ENCODE results near the gene NASP. TPM values are rescaled to one million over a fixed set of nuclear protein-coding genes. Genes with fewer than 3 reads are reported as not detected.

Gene NASP
- total RNA-seq, 1 donor from 2014 or later: 269 TPM

GRCh38 chr1:45570631-45571030 is 13.2 kb upstream of the NASP start:
- Mint-ChIP-seq H3K27me3 (no peaks in the 10 kb centered on the region), H3K36me3 (peaks cover 19% of the 10 kb centered on the region), H3K4me3 (no peak overlapping the region), H3K4me1 (ENCODE audit: unreplicated experiment) (peaks cover 5% of the 10 kb centered on the region), H3K9me3 (no peaks in the 10 kb centered on the region), H3K27ac (no peak overlapping the region)
- no peak for TF ChIP-seq CTCF (conservative IDR thresholded peaks at IDR 0.05)
- DNase-seq (ENCODE audit: extremely low spot score, unreplicated experiment): no peak

GRCh38 chr1:45573231-45573804 is 10.5 kb upstream of the NASP start:
- no peaks in the 10 kb centered on the region for H3K27me3 Mint-ChIP-seq
- H3K9me3 Mint-ChIP-seq: no peaks in the 10 kb centered on the region
- peaks cover 5% of the 10 kb centered on the region for H3K4me1 Mint-ChIP-seq (ENCODE audit: unreplicated experiment)
- H3K4me3 Mint-ChIP-seq: no peak overlapping the region
- TF ChIP-seq CTCF (conservative IDR thresholded peaks at IDR 0.05): no peak
- peaks cover 5% of the 10 kb centered on the region for H3K36me3 Mint-ChIP-seq
- no peak for DNase-seq (ENCODE audit: extremely low spot score, unreplicated experiment)
- no peak overlapping the region for H3K27ac Mint-ChIP-seq

GRCh38 chr1:45574105-45574626 is 9.7 kb upstream of the NASP start:
- Mint-ChIP-seq H3K4me3 (no peak overlapping the region), H3K9me3 (no peaks in the 10 kb centered on the region), H3K36me3 (peaks cover 5% of the 10 kb centered on the region), H3K4me1 (ENCODE audit: unreplicated experiment) (peaks cover 5% of the 10 kb centered on the region), H3K27me3 (no peaks in the 10 kb centered on the region), H3K27ac (no peak overlapping the region)
- TF ChIP-seq CTCF (conservative IDR thresholded peaks at IDR 0.05): no peak
- DNase-seq (ENCODE audit: extremely low spot score, unreplicated experiment): no peak

- no peak for TF ChIP-seq CTCF (conservative IDR thresholded peaks at IDR 0.05)
These were observed 576 bp upstream of the NASP start for GRCh38 chr1:45583264-45583665.

GRCh38 chr1:45584351-45585109 is 689 bp downstream of the NASP start:
- peak; percentile 94 for DNase-seq (ENCODE audit: extremely low spot score, unreplicated experiment)
- Mint-ChIP-seq H3K27me3 (no peaks in the 10 kb centered on the region), H3K4me3 (peak overlapping the region; percentile 98), H3K27ac (peak overlapping the region; percentile 100), H3K4me1 (ENCODE audit: unreplicated experiment) (peaks cover 7% of the 10 kb centered on the region), H3K9me3 (no peaks in the 10 kb centered on the region), H3K36me3 (peaks cover 4% of the 10 kb centered on the region)
- peak; percentile 32 for TF ChIP-seq CTCF (conservative IDR thresholded peaks at IDR 0.05)

More at GRCh38 chr1:45583264-45583665, 576 bp upstream of the NASP start:
- Mint-ChIP-seq H3K9me3 (no peaks in the 10 kb centered on the region), H3K36me3 (no peaks in the 10 kb centered on the region), H3K27me3 (no peaks in the 10 kb centered on the region), H3K4me1 (ENCODE audit: unreplicated experiment) (peaks cover 7% of the 10 kb centered on the region), H3K4me3 (peak overlapping the region; percentile 98), H3K27ac (peak overlapping the region; percentile 100)
- peak; percentile 91 for DNase-seq (ENCODE audit: extremely low spot score, unreplicated experiment)

Measured in type B pancreatic cell (in vitro differentiated cells).